NOMO-1 (cell line): ENCODE results near the gene SULF2.
A peak's percentile ranks its signal among the peaks of the same experiment; 100 is the strongest.

Source experiments
- DNase-seq, 2 experiments: peaks; one replicate each; lab custom pipeline; 2025; ENCODE audit not compliant: unreplicated experiment in 2 of 2; lab: John Stamatoyannopoulos, UW

SULF2 gene

GRCh38 chr20:47660602-47660905, 124.7 kb downstream of the SULF2 start:
- DNase-seq = no peak

DNA sequence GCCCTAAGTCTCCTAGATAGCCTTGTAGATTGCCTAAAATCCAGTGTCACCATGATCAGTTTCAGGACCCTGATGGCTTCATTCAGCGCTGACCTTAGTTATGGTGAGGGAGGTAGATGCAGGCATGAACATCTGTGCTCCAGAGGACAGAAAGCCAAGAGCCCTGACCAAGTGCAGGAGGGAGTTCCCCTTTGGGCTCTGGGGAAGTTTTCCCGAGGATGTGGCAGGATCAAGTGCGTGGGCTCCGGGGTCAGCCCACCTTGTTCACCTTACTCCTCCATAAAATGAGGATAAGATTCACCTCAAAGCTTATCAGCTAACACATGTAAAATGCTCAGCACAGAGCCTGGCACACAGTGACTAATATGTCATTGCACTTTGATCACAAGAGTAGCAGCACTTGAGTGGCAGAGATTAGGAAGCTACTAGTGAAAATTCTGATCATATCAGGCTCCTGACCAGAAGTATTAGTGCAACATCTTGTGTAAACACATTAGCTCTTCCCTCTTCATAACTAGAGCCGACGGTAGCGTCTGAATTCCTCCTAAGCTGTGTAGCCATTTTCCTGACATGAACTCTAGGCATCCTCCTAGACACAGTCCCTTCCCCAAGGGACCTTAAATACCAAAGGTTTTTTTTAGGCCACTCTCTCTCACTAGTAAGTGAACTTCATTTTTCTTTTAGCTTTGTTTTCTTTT, 125.2 kb downstream of the SULF2 start:
- DNase-seq = no peak

GRCh38 chr20:47656318-47656717, 129.0 kb downstream of the SULF2 start:
- peak; percentile 84 to 93 for DNase-seq

DNA sequence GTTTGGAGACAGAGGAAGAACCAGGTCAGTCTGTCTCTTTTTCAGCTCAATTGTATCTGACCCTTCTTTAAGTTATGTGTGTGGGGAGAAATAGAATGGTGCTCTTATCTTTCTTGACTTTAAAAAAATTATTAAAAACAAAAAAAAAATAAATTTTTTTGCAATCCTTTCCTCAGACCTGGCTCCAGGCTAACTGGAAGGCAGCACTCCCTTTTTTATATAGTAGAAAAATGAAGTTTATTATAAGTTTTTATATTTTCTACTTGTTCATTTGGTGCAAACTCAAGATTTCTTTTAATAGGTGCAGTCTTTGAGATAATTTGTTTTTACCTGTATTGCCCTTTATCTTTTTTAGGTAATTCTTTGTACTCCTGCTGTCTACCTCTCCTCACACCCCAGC, 129.6 kb downstream of the SULF2 start:
- DNase-seq = no peak

GRCh38 chr20:47654370-47654769, 130.9 kb downstream of the SULF2 start:
- DNase-seq = no peak

- DNase-seq = no peak
Observed at GRCh38 chr20:47653869-47654268, 131.4 kb downstream of the SULF2 start.

- no peak for DNase-seq
Observed at GRCh38 chr20:47652794-47653193, 132.5 kb downstream of the SULF2 start.

- DNase-seq = no peak
Observed at GRCh38 chr20:47652301-47652700, 133.0 kb downstream of the SULF2 start.

GRCh38 chr20:47648943-47649342, 136.3 kb downstream of the SULF2 start:
- DNase-seq = no peak

GRCh38 chr20:47647994-47648393, 137.3 kb downstream of the SULF2 start:
- DNase-seq = no peak

DNA sequence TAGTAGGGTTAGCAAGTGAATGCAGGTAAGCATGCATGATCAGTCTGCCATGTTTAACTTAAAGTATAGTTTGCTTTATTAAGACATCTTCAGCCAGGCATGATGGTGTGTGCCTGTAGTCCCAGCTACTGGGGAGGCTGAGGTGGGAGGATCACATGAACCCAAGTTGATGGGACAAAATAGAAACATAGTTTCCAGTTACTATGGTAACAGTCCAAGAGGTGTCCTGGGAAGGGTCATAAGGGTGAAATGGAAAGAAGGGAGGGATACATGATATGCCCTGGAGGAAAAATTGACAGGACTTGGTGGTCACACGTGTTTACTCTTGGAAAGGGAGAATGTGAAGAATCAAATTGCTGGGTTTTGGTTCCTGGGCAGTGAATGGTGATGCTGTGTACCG, 139.6 kb downstream of the SULF2 start:
- no peak for DNase-seq

DNA sequence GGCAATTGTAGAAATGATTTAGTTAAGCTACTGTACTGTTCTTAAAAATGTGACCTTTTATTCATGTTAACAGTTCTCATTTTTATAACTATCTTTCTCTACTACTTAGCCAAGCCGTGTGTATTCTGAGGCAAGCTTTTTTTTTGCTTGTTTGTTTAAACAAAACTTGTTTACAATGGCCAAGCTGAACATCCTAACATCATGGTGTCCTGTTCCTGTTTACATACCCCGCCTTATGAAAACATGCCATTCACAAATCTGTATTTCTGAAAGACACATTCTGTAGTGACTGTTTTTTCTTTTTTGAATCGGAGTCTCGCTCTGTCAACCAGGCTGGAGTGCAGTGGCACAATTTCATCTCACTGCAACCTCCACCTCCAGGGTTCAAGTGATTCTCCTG, 142.7 kb downstream of the SULF2 start:
- DNase-seq = no peak

DNA sequence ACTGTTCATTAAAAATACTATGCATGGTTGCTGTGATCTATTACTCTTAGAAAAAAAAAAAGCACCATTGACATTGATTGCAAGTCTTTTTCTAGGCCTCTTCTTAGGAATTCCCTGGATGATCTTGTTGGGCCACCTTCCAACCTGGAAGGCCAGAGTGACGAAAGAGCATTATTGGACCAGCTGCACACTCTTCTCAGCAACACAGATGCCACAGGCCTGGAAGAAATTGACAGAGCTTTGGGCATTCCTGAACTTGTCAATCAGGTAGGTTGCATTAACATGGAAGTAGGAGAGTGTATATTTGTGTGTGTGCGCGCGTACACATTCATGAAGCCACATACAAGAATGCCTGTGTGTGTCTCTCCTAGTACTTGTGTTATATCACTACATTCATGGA, 143.2 kb downstream of the SULF2 start:
- no peak for DNase-seq

GRCh38 chr20:47638851-47639250, 146.4 kb downstream of the SULF2 start:
- no peak for DNase-seq

DNA sequence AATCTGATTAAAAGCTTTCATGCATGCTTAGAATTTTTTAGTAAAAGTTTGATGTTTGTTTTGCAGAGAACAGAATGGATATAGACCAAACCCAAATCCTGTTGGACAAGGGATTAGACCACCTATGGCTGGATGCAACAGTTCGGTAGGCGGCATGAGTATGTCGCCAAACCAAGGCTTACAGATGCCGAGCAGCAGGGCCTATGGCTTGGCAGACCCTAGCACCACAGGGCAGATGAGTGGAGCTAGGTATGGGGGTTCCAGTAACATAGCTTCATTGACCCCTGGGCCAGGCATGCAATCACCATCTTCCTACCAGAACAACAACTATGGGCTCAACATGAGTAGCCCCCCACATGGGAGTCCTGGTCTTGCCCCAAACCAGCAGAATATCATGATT, 150.0 kb downstream of the SULF2 start:
- no peak for DNase-seq

GRCh38 chr20:47631078-47631477, 154.2 kb downstream of the SULF2 start:
- no peak for DNase-seq

GRCh38 chr20:47629907-47630306, 155.4 kb downstream of the SULF2 start:
- no peak for DNase-seq

GRCh38 chr20:47627540-47627939, 157.7 kb downstream of the SULF2 start:
- DNase-seq = no peak

- DNase-seq = no peak
Observed at GRCh38 chr20:47623206-47623605, 162.1 kb downstream of the SULF2 start.

DNA sequence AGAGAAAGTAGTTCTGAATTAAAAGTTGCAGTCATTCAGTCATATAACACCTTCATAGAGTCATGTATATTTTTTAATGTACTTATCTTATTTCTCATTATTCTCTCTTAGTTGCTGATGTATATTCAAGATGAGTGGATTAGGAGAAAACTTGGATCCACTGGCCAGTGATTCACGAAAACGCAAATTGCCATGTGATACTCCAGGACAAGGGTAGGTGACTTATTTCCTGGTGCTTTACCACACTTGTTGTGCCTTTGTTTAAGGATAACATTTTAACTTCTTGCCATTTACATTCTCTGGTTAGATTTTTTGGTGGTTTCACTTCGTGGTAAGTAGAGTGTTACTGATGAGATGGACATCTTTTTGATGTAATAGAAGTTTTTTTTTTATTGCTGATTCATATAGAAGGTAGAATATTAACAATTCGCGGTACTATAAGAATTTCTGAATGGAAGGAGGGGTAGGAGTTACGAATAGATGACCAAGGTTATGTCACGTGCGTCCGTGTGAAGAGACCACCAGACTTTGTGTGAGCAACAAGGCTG, 163.1 kb downstream of the SULF2 start:
- DNase-seq = no peak

- peak; percentile 4 to 61 for DNase-seq
Observed at GRCh38 chr20:47620808-47621805, 164.2 kb downstream of the SULF2 start.

- DNase-seq = no peak
Observed at GRCh38 chr20:47618479-47618878, 166.8 kb downstream of the SULF2 start.
